Measurements from ENCODE around the gene LHX4.

DNA sequence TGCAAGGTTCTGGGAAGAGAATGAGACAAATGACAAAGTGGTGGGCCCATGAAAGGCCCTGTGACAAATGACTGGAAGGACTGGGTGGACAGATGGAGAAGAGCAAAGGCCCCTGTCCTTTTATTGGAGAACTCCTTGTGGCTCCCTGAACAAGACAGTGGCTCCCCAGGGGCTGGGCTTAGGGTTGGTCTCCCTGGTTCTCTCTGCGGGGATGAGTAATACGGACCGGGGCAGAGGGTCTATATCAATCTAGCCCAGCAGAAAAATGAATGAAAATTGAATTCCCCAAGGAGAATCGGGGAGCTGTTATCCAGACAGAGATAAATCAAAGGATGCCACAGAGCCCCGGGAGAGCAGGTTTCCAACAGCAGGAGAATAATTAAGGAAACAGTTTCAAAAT lies 5.2 kb upstream of the LHX4 start:
- TF ChIP-seq RFX5 (IDR thresholded peaks at IDR 0.05; ENCODE audit: low read depth, low read length): no peak
- TF ChIP-seq CTCF (IDR thresholded peaks at IDR 0.05 in 2 of 3, conservative IDR thresholded peaks at IDR 0.05 in 1 of 3; ENCODE audit: control insufficient read depth in 2 of 3, extremely low read depth in 1 of 3, insufficient read depth in 1 of 3, low read depth in 3 of 3, low read length in 3 of 3): no peak
